ENCODE measurements around the gene MCOLN1. TPM values are rescaled to one million over a fixed set of nuclear protein-coding genes. Genes with fewer than 3 reads are reported as not detected.

MCOLN1 gene
- total and polyA plus RNA-seq, 9 of the 15 experiments (the other 6 are each of a cell fraction or from before 2014, with no cell fraction given) = 0.25 to 15.4 (median 7.1) TPM

DNA sequence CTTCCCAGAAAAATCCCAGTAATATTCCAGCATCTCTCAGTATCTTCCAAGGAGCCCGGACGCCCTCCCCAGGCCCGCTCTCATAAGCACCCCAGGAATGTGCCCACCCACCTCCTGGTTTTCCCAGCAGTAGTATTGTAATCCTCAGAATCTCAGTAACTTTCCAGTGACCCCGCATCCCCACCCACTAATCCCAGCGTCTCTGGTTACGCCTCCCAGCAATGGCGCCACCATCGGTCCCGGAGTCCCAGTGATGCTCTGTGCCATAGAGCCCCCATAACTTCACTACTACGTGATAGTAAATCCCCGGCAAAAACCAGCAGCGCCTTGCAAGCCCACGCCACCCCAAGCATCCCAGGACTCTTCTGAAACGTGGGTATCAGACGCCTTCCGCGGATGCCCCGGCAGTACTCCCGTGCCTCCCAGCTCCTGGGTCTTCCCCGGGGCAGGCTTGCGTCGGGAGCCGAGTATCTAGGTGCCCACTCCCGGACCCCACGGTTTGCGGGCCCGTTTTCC, 12.2 kb downstream of the MCOLN1 start (continued):
- TF ChIP-seq KAT8 (IDR thresholded peaks at IDR 0.05; ENCODE audit: low read depth) (no peak), GABPB2 (CRISPR knock-in tag; conservative IDR thresholded peaks at IDR 0.05) (no peak), ZNF12 (CRISPR knock-in tag; IDR thresholded peaks at IDR 0.05) (no peak), RAD21 (CRISPR knock-in tag; conservative IDR thresholded peaks at IDR 0.05 in 1 of 2, IDR thresholded peaks at IDR 0.05 in 1 of 2) (peak in 1 of 2 experiments; percentile 14; a peak in 1 of 4 replicates), ZNF445 (CRISPR knock-in tag; IDR thresholded peaks at IDR 0.05; ENCODE audit: low read depth) (no peak), BACH1 (tag; IDR thresholded peaks at IDR 0.05) (no peak), ZNF3 (CRISPR knock-in tag; IDR thresholded peaks at IDR 0.05) (no peak), ZNF644 (tag; IDR thresholded peaks at IDR 0.05; ENCODE audit: low read depth) (no peak), ZNF316 (IDR thresholded peaks at IDR 0.05) (no peak), RBM22 (IDR thresholded peaks at IDR 0.05; ENCODE audit: low read depth, low read length, poor library complexity, severe bottlenecking) (no peak), TAL1 (IDR thresholded peaks at IDR 0.05) (no peak), C11orf30 (IDR thresholded peaks at IDR 0.05; ENCODE audit: low read depth) (no peak), HSF4 (CRISPR knock-in tag; IDR thresholded peaks at IDR 0.05; ENCODE audit: borderline replicate concordance) (no peak), ZNF696 (CRISPR knock-in tag; conservative IDR thresholded peaks at IDR 0.05) (no peak), ETV5 (CRISPR knock-in tag; IDR thresholded peaks at IDR 0.05; ENCODE audit: low read depth) (peak; percentile 7; the same call in 1 of the 2 replicates), NCOA4 (IDR thresholded peaks at IDR 0.05; ENCODE audit: partially characterized antibody) (no peak), ZC3H8 (IDR thresholded peaks at IDR 0.05) (no peak), JUNB (CRISPR knock-in tag; conservative IDR thresholded peaks at IDR 0.05) (no peak), HDAC2 (IDR thresholded peaks at IDR 0.05) (peak; percentile 14; the same call in 1 of the 2 replicates), CTBP1 (IDR thresholded peaks at IDR 0.05; ENCODE audit: borderline replicate concordance) (peak; percentile 37), RCOR1 (IDR thresholded peaks at IDR 0.05; ENCODE audit: borderline replicate concordance in 1 of 2, low read depth in 2 of 2, low read length in 2 of 2) (peak in 1 of 2 experiments; percentile 43; a peak in 1 of 4 replicates)
- TF ChIP-seq, protein P1, sequence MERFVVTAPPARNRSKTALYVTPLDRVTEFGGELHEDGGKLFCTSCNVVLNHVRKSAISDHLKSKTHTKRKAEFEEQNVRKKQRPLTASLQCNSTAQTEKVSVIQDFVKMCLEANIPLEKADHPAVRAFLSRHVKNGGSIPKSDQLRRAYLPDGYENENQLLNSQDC (CRISPR knock-in tag; IDR thresholded peaks at IDR 0.05) = no peak
- TF ChIP-seq, protein P2, sequence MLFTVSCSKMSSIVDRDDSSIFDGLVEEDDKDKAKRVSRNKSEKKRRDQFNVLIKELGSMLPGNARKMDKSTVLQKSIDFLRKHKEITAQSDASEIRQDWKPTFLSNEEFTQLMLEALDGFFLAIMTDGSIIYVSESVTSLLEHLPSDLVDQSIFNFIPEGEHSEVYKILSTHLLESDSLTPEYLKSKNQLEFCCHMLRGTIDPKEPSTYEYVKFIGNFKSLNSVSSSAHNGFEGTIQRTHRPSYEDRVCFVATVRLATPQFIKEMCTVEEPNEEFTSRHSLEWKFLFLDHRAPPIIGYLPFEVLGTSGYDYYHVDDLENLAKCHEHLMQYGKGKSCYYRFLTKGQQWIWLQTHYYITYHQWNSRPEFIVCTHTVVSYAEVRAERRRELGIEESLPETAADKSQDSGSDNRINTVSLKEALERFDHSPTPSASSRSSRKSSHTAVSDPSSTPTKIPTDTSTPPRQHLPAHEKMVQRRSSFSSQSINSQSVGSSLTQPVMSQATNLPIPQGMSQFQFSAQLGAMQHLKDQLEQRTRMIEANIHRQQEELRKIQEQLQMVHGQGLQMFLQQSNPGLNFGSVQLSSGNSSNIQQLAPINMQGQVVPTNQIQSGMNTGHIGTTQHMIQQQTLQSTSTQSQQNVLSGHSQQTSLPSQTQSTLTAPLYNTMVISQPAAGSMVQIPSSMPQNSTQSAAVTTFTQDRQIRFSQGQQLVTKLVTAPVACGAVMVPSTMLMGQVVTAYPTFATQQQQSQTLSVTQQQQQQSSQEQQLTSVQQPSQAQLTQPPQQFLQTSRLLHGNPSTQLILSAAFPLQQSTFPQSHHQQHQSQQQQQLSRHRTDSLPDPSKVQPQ (CRISPR knock-in tag; IDR thresholded peaks at IDR 0.05; ENCODE audit: borderline replicate concordance) = no peak
- TF ChIP-seq, protein P3, sequence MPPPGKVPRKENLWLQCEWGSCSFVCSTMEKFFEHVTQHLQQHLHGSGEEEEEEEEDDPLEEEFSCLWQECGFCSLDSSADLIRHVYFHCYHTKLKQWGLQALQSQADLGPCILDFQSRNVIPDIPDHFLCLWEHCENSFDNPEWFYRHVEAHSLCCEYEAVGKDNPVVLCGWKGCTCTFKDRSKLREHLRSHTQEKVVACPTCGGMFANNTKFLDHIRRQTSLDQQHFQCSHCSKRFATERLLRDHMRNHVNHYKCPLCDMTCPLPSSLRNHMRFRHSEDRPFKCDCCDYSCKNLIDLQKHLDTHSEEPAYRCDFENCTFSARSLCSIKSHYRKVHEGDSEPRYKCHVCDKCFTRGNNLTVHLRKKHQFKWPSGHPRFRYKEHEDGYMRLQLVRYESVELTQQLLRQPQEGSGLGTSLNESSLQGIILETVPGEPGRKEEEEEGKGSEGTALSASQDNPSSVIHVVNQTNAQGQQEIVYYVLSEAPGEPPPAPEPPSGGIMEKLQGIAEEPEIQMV (tag; conservative IDR thresholded peaks at IDR 0.05; ENCODE audit: low read depth) = no peak

Measured in K562 (cell line).